ENCODE results near the gene TMEM126B.

- TF ChIP-seq EP300 (IDR thresholded peaks at IDR 0.05) = no peak
- TF ChIP-seq CTCF (IDR thresholded peaks at IDR 0.05) = no peak
- no peak for TF ChIP-seq POLR2A (IDR thresholded peaks at IDR 0.05)
Observed at GRCh38 chr11:85672105-85672902, 43.9 kb downstream of the TMEM126B start.

Measured in gastroesophageal sphincter (tissue), 3 donors.